Suprapubic skin (tissue), 4 donors: Measurements from ENCODE around the gene MYCBP2. TPM values are rescaled to one million over a fixed set of nuclear protein-coding genes. Genes with fewer than 3 reads are reported as not detected.

Source experiments
- DNase-seq, 2 donors: peaks; one replicate each; pipeline ENCODE4 v3.0.0-alpha.2; 2019; ENCODE audit warnings: low spot score in 2 of 2
- H3K27ac ChIP-seq: fragments of 200-600 bp; sonication (generic); one replicate; pipeline ENCODE4 v1.5.1; 2019
- H3K27me3 ChIP-seq: fragments of 200-600 bp; sonication (generic); one replicate; pipeline ENCODE4 v1.5.1; 2019
- H3K36me3 ChIP-seq: fragments of 200-600 bp; sonication (generic); one replicate; pipeline ENCODE4 v1.5.1; 2019
- H3K4me1 ChIP-seq: fragments of 200-600 bp; sonication (generic); one replicate; pipeline ENCODE4 v1.5.1; 2019
- H3K4me3 ChIP-seq: fragments of 200-600 bp; sonication (generic); one replicate; pipeline ENCODE4 v1.5.1; 2019; ENCODE audit warnings: mild to moderate bottlenecking
- H3K9me3 ChIP-seq: fragments of 200-600 bp; sonication (generic); one replicate; pipeline ENCODE4 v1.5.1; 2019
- CTCF ChIP-seq, 2 donors: fragments of 200-600 bp in 1 of 2; fragments of 450-650 bp in 1 of 2; sonication (generic) in 1 of 2; IDR thresholded peaks; one replicate each; pipeline ENCODE4 v1.5.1; 2016 to 2019; ENCODE audit warnings: antibody characterized with exemption in 2 of 2, mild to moderate bottlenecking in 1 of 2, moderate library complexity in 1 of 2
- EP300 ChIP-seq: sonication (generic); formaldehyde crosslinking; IDR thresholded peaks from one replicate; pipeline ENCODE4 v1.6.1; 2017; ENCODE audit warnings: antibody characterized with exemption
- POLR2A ChIP-seq, 2 donors: fragments of 450-650 bp; IDR thresholded peaks; one replicate each; pipeline ENCODE4 v1.6.1; 2017; ENCODE audit warnings: antibody characterized with exemption in 2 of 2, mild to moderate bottlenecking in 2 of 2, moderate library complexity in 2 of 2
- POLR2AphosphoS5 ChIP-seq, 3 donors: sonication (generic); formaldehyde crosslinking; IDR thresholded peaks; one replicate each; pipeline ENCODE4 v1.6.1; 2017; ENCODE audit warnings: antibody characterized with exemption in 3 of 3
- WGBS: methylation state at CpG from one replicate; pipeline ENCODE4 v1.1.5; 2018; 5-methylcytosine and 5-hydroxymethylcytosine counted together
- total RNA-seq, 4 donors: library from RNA; depleted of rRNA; stranded (reverse); fragments of >200 nt; gene quantifications; one replicate each; pipeline ENCODE4 v1.1.0, GENCODE V29; 2016

Gene MYCBP2
- total RNA-seq, 4 donors from 2014 or later: 182 to 245 (median 207) TPM

DNA sequence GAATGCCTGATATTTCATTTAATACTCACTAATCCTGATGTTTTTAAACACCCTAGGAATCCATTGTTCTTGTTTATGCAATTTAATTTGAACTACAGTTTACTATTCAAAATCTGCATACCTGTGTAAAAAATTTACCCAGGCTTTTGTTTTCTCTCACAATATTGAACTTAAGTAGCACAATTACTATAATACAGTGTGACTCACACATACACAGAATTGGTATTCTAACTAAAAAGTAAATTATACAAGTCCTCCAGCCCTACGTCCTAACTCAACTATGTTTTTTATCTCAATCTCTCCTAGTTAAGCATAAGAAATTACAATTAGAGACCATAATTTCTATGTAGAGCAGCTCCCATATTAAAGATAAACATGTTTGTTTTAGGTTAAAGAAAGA is 41.8 kb downstream of the MYCBP2 start:
- WGBS: 92% methylated on average over 1 of the region's 1 CpG
- Histone ChIP-seq H3K9me3 (no peaks in the 10 kb centered on the region), H3K4me3 (no peak overlapping the region), H3K27ac (no peak overlapping the region), H3K36me3 (peaks cover 22% of the 10 kb centered on the region), H3K27me3 (no peaks in the 10 kb centered on the region), H3K4me1 (no peaks in the 10 kb centered on the region)
- no peak for DNase-seq
- TF ChIP-seq POLR2AphosphoS5 (IDR thresholded peaks at IDR 0.05) (no peak), EP300 (no peak), CTCF (IDR thresholded peaks at IDR 0.05) (no peak), POLR2A (IDR thresholded peaks at IDR 0.05) (no peak)

- H3K36me3 ChIP-seq: peaks cover 37% of the 10 kb centered on the region
- TF ChIP-seq CTCF (IDR thresholded peaks at IDR 0.05) (no peak), POLR2A (IDR thresholded peaks at IDR 0.05) (no peak), EP300 (no peak), POLR2AphosphoS5 (IDR thresholded peaks at IDR 0.05) (no peak)
- WGBS: 89% methylated on average over 1 of the region's 1 CpG
These were observed 52.8 kb downstream of the MYCBP2 start for GRCh38 chr13:77274126-77274525.

GRCh38 chr13:77269141-77269540 is 57.8 kb downstream of the MYCBP2 start:
- no peak overlapping the region for H3K4me3 ChIP-seq
- H3K27ac ChIP-seq: no peak overlapping the region
- WGBS: 100% methylated on average over 1 of the region's 1 CpG
- H3K27me3 ChIP-seq: no peaks in the 10 kb centered on the region
- H3K4me1 ChIP-seq: no peaks in the 10 kb centered on the region
- no peak for DNase-seq
- H3K9me3 ChIP-seq: no peaks in the 10 kb centered on the region
- no peak for TF ChIP-seq CTCF (IDR thresholded peaks at IDR 0.05)
- TF ChIP-seq EP300: no peak
- TF ChIP-seq POLR2AphosphoS5 (IDR thresholded peaks at IDR 0.05): no peak
- TF ChIP-seq POLR2A (IDR thresholded peaks at IDR 0.05): no peak
- H3K36me3 ChIP-seq: peaks cover 55% of the 10 kb centered on the region

More at GRCh38 chr13:77274126-77274525, 52.8 kb downstream of the MYCBP2 start:
- no peak overlapping the region for H3K27ac ChIP-seq
- H3K4me3 ChIP-seq: no peak overlapping the region
- no peaks in the 10 kb centered on the region for H3K9me3 ChIP-seq
- no peaks in the 10 kb centered on the region for H3K27me3 ChIP-seq
- no peak for DNase-seq
- no peaks in the 10 kb centered on the region for H3K4me1 ChIP-seq

GRCh38 chr13:77267362-77267761 is 59.5 kb downstream of the MYCBP2 start:
- Histone ChIP-seq H3K9me3 (no peaks in the 10 kb centered on the region), H3K4me3 (no peak overlapping the region), H3K27me3 (no peaks in the 10 kb centered on the region), H3K4me1 (no peaks in the 10 kb centered on the region), H3K27ac (no peak overlapping the region), H3K36me3 (peaks cover 55% of the 10 kb centered on the region)
- TF ChIP-seq POLR2AphosphoS5 (IDR thresholded peaks at IDR 0.05) (no peak), CTCF (IDR thresholded peaks at IDR 0.05) (no peak), EP300 (no peak), POLR2A (IDR thresholded peaks at IDR 0.05) (no peak)
- DNase-seq: no peak
- WGBS: 72% methylated on average over 2 of the region's 2 CpGs

DNA sequence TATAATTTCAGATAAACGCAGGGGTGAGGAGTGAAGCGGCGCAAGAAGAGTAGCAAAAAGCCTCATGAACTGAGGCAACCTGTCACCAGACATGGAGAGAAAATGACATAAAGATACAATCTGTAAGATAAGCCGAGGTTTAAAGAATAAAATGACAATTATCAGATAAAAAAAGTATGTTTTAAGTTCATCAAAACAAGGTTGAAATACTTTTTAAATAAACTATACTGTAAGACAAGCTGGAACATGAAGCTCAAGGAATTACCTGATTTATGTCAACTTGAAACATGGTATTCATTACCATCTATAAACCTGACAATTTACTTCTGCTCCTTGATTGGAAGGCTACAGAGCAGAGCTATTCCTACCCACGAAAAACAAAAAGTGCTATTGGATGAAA is 61.6 kb downstream of the MYCBP2 start:
- Histone ChIP-seq H3K27ac (no peak overlapping the region), H3K9me3 (no peaks in the 10 kb centered on the region), H3K4me1 (no peaks in the 10 kb centered on the region), H3K27me3 (no peaks in the 10 kb centered on the region), H3K36me3 (peaks cover 53% of the 10 kb centered on the region), H3K4me3 (no peak overlapping the region)
- no peak for DNase-seq
- 81% methylated on average over 5 of the region's 5 CpGs for WGBS
- TF ChIP-seq POLR2A (IDR thresholded peaks at IDR 0.05) (no peak), CTCF (IDR thresholded peaks at IDR 0.05) (no peak), POLR2AphosphoS5 (IDR thresholded peaks at IDR 0.05) (no peak), EP300 (no peak)
